H1 (cell line): ENCODE measurements around the gene HSD3B1. TPM values are rescaled to one million over a fixed set of nuclear protein-coding genes. Genes with fewer than 3 reads are reported as not detected.

Source experiments
- KDM5A ChIP-seq: fragments of 200-600 bp; IDR thresholded peaks from 2 replicates; pipeline ENCODE4 v1.7.1; 2012; ENCODE audit warnings: mild to moderate bottlenecking, low read length, inconsistent platforms, mixed read lengths
- RXRA ChIP-seq: IDR thresholded peaks from 2 replicates; pipeline ENCODE4 v1.6.1; 2011; ENCODE audit warnings: low read depth, mild to moderate bottlenecking, low read length, moderate library complexity; ENCODE audit not compliant: insufficient read depth
- TBP ChIP-seq: IDR thresholded peaks from 2 replicates; pipeline ENCODE4 v1.6.1; 2011; ENCODE audit warnings: low read depth, low read length, improper control_type of control experiment
- polyA plus RNA-seq, 7 experiments: library from polyadenylated mRNA; depleted of rRNA in 3 of 7; stranded (reverse) in 5 of 7; unstranded in 2 of 7; fragments of >200 nt in 5 of 7; fragments of 200-250 nt in 2 of 7; gene quantifications; 1 replicate in 5 of 7; 2 replicates in 1 of 7; 4 replicates in 1 of 7; pipeline versions ENCODE4 v1.2.1 to v1.2.3, GENCODE V29; 2011 to 2013; ENCODE audit warnings: missing spikeins in 2 of 7, mixed read lengths in 2 of 7
- total RNA-seq: library from RNA; stranded (reverse); fragmentation: NEBNext Ultra II Directional; extraction: Animal tissue kit (Norgen Biotek cat#: 25700); gene quantifications from 2 replicates; pipeline ENCODE4 v1.2.1, GENCODE V29; 2021
- TF ChIP-seq, protein P1 (sequence below): fragments of 300-600 bp; sonication (generic); IDR thresholded peaks from 2 replicates; pipeline ENCODE4 v1.7.1; 2012; ENCODE audit warnings: low read length, moderate library complexity, mild to moderate bottlenecking, inconsistent platforms; ENCODE audit not compliant: insufficient replicate concordance

HSD3B1 gene
- total and polyA plus RNA-seq, 2 of the 8 experiments (the other 6 are each of a cell fraction or from before 2014, with no cell fraction given), result not detected

DNA sequence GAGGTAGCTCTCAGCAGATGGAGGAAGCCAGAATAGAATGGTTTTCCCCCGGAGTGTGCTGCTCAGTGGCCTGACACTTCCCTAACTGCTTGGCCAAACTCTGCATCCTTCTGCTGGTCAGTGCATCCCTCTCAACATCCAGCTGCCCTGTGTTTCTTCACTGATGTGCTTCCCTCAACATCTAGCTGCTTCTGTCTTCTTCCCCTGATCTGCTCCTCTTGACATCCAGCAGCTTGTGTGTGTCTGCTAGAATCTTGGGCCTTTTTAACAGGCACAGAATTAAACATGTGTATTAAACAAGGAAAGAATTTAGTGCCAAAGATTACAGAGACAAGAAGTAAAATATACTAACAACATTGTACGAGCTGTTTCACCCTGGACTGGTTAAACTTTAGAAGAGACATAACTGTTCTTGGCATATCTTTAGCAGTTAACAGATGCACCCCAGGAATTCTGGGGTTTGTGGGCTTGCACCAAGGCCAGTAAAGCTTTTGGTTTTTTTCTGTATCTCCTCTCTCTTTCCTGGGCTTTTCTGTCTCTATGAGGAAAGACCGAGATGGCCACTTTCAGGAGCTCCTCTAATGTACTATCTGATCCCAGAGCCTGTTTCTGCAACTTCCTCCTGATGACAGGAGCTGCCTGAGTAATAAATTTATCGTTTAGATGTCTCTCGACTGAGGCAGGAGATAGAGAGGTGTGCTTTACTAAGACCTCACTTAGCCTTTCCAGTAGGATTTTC lies 34.8 kb upstream of the HSD3B1 start (continued):
- TF ChIP-seq, protein P1, sequence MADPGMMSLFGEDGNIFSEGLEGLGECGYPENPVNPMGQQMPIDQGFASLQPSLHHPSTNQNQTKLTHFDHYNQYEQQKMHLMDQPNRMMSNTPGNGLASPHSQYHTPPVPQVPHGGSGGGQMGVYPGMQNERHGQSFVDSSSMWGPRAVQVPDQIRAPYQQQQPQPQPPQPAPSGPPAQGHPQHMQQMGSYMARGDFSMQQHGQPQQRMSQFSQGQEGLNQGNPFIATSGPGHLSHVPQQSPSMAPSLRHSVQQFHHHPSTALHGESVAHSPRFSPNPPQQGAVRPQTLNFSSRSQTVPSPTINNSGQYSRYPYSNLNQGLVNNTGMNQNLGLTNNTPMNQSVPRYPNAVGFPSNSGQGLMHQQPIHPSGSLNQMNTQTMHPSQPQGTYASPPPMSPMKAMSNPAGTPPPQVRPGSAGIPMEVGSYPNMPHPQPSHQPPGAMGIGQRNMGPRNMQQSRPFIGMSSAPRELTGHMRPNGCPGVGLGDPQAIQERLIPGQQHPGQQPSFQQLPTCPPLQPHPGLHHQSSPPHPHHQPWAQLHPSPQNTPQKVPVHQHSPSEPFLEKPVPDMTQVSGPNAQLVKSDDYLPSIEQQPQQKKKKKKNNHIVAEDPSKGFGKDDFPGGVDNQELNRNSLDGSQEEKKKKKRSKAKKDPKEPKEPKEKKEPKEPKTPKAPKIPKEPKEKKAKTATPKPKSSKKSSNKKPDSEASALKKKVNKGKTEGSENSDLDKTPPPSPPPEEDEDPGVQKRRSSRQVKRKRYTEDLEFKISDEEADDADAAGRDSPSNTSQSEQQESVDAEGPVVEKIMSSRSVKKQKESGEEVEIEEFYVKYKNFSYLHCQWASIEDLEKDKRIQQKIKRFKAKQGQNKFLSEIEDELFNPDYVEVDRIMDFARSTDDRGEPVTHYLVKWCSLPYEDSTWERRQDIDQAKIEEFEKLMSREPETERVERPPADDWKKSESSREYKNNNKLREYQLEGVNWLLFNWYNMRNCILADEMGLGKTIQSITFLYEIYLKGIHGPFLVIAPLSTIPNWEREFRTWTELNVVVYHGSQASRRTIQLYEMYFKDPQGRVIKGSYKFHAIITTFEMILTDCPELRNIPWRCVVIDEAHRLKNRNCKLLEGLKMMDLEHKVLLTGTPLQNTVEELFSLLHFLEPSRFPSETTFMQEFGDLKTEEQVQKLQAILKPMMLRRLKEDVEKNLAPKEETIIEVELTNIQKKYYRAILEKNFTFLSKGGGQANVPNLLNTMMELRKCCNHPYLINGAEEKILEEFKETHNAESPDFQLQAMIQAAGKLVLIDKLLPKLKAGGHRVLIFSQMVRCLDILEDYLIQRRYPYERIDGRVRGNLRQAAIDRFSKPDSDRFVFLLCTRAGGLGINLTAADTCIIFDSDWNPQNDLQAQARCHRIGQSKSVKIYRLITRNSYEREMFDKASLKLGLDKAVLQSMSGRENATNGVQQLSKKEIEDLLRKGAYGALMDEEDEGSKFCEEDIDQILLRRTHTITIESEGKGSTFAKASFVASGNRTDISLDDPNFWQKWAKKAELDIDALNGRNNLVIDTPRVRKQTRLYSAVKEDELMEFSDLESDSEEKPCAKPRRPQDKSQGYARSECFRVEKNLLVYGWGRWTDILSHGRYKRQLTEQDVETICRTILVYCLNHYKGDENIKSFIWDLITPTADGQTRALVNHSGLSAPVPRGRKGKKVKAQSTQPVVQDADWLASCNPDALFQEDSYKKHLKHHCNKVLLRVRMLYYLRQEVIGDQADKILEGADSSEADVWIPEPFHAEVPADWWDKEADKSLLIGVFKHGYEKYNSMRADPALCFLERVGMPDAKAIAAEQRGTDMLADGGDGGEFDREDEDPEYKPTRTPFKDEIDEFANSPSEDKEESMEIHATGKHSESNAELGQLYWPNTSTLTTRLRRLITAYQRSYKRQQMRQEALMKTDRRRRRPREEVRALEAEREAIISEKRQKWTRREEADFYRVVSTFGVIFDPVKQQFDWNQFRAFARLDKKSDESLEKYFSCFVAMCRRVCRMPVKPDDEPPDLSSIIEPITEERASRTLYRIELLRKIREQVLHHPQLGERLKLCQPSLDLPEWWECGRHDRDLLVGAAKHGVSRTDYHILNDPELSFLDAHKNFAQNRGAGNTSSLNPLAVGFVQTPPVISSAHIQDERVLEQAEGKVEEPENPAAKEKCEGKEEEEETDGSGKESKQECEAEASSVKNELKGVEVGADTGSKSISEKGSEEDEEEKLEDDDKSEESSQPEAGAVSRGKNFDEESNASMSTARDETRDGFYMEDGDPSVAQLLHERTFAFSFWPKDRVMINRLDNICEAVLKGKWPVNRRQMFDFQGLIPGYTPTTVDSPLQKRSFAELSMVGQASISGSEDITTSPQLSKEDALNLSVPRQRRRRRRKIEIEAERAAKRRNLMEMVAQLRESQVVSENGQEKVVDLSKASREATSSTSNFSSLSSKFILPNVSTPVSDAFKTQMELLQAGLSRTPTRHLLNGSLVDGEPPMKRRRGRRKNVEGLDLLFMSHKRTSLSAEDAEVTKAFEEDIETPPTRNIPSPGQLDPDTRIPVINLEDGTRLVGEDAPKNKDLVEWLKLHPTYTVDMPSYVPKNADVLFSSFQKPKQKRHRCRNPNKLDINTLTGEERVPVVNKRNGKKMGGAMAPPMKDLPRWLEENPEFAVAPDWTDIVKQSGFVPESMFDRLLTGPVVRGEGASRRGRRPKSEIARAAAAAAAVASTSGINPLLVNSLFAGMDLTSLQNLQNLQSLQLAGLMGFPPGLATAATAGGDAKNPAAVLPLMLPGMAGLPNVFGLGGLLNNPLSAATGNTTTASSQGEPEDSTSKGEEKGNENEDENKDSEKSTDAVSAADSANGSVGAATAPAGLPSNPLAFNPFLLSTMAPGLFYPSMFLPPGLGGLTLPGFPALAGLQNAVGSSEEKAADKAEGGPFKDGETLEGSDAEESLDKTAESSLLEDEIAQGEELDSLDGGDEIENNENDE, result no peak
- TF ChIP-seq RXRA (no peak), KDM5A (no peak), TBP (no peak)
- TF ChIP-seq, all 59 proteins: peak for 0
